Measurements from ENCODE around the gene BOD1L2.
A peak's percentile ranks its signal among the peaks of the same experiment; 100 is the strongest.

BOD1L2 gene

DNA sequence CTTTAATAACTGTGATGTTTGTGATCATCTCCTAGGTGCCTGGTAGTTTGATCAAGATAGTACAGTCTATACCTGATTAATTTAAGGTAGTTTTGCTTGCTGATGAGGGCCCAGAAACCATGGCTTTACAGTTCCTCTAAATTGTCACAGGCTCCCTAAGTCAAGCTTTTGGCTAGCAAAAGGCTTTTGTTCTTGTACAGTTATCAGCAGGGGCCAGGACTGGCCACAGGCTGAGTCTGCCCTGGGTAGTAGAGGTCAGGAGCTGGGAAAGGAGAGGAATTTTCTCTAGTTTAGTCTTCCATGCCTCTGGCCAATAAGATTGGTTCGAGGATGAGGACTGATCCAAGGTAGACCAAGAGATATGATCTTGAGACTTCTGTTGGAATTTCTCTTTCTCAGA lies 3.6 kb upstream of the BOD1L2 start:
- DNase-seq (ENCODE audit: low read depth in 1 of 2, low spot score in 1 of 2): no peak
- no peak overlapping the region for H3K27ac ChIP-seq (replicated peaks)
- TF ChIP-seq, protein P1, sequence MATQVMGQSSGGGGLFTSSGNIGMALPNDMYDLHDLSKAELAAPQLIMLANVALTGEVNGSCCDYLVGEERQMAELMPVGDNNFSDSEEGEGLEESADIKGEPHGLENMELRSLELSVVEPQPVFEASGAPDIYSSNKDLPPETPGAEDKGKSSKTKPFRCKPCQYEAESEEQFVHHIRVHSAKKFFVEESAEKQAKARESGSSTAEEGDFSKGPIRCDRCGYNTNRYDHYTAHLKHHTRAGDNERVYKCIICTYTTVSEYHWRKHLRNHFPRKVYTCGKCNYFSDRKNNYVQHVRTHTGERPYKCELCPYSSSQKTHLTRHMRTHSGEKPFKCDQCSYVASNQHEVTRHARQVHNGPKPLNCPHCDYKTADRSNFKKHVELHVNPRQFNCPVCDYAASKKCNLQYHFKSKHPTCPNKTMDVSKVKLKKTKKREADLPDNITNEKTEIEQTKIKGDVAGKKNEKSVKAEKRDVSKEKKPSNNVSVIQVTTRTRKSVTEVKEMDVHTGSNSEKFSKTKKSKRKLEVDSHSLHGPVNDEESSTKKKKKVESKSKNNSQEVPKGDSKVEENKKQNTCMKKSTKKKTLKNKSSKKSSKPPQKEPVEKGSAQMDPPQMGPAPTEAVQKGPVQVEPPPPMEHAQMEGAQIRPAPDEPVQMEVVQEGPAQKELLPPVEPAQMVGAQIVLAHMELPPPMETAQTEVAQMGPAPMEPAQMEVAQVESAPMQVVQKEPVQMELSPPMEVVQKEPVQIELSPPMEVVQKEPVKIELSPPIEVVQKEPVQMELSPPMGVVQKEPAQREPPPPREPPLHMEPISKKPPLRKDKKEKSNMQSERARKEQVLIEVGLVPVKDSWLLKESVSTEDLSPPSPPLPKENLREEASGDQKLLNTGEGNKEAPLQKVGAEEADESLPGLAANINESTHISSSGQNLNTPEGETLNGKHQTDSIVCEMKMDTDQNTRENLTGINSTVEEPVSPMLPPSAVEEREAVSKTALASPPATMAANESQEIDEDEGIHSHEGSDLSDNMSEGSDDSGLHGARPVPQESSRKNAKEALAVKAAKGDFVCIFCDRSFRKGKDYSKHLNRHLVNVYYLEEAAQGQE (IDR thresholded peaks at IDR 0.05; ENCODE audit: insufficient replicate concordance, low read depth): no peak
- no peak for TF ChIP-seq POLR2AphosphoS5 (IDR thresholded peaks at IDR 0.05; ENCODE audit: low read depth)
- TF ChIP-seq, protein P2, sequence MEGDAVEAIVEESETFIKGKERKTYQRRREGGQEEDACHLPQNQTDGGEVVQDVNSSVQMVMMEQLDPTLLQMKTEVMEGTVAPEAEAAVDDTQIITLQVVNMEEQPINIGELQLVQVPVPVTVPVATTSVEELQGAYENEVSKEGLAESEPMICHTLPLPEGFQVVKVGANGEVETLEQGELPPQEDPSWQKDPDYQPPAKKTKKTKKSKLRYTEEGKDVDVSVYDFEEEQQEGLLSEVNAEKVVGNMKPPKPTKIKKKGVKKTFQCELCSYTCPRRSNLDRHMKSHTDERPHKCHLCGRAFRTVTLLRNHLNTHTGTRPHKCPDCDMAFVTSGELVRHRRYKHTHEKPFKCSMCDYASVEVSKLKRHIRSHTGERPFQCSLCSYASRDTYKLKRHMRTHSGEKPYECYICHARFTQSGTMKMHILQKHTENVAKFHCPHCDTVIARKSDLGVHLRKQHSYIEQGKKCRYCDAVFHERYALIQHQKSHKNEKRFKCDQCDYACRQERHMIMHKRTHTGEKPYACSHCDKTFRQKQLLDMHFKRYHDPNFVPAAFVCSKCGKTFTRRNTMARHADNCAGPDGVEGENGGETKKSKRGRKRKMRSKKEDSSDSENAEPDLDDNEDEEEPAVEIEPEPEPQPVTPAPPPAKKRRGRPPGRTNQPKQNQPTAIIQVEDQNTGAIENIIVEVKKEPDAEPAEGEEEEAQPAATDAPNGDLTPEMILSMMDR (IDR thresholded peaks at IDR 0.05; ENCODE audit: insufficient read depth, low read length): no peak
- no peak for TF ChIP-seq SPI1 (IDR thresholded peaks at IDR 0.05; ENCODE audit: borderline replicate concordance, low read depth)
- TF ChIP-seq GABPA (IDR thresholded peaks at IDR 0.05; ENCODE audit: low read depth): no peak
- peaks cover 10% of the 10 kb centered on the region for H3K27me3 ChIP-seq (ENCODE audit: insufficient read depth, poor library complexity, severe bottlenecking)
- H3K4me3 ChIP-seq (replicated peaks; ENCODE audit: insufficient read depth, low read length): no peak overlapping the region

DNA sequence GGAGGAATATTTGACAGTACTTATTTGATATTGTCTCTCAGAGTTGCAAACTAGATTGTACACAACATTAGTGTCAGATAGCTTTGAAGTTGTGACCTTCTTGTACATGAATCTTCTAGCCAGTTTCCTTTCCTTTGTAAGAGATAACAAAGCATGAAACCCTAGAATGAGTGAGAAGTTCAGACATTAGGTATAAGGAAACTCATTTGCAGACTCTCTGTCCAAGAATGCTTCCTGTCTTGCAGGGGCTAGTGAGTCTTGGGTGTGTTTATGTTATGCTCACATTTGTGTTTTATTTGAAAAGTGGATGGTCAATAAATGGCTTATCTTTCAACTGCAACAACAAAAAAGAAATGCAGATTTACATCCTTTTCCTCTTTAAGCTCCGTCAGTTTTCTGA lies 1.4 kb downstream of the BOD1L2 start:
- no peak for DNase-seq (ENCODE audit: low read depth in 1 of 2, low spot score in 1 of 2)
- H3K4me3 ChIP-seq (replicated peaks; ENCODE audit: insufficient read depth, low read length): no peak overlapping the region
- TF ChIP-seq POLR2AphosphoS5 (IDR thresholded peaks at IDR 0.05; ENCODE audit: low read depth): no peak
- TF ChIP-seq SPI1 (IDR thresholded peaks at IDR 0.05; ENCODE audit: borderline replicate concordance, low read depth): no peak
- no peak for TF ChIP-seq GABPA (IDR thresholded peaks at IDR 0.05; ENCODE audit: low read depth)
- TF ChIP-seq, protein P1 (IDR thresholded peaks at IDR 0.05; ENCODE audit: insufficient replicate concordance, low read depth): no peak
- TF ChIP-seq, protein P2 (IDR thresholded peaks at IDR 0.05; ENCODE audit: insufficient read depth, low read length): no peak
- H3K27me3 ChIP-seq (ENCODE audit: insufficient read depth, poor library complexity, severe bottlenecking): peaks cover 26% of the 10 kb centered on the region
- no peak overlapping the region for H3K27ac ChIP-seq (replicated peaks)

DNA sequence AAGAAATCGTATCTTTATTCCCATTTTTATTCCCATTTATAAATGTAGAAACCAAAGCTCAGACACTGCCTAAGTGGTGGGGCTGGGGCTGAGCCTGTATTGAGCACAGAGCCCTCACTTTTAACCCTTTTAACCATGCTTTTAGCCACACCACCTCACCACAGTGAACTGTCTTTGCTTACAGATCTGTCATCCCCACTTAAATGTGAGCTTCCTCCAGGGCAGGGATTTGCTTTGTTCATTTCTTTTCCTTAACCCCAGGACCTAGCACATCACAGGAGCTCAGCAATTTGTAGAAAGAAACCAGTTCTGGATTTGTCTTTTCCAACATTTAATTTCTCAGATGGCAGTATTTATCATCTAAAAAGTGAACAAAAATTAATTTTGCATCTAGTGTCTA lies 2.2 kb downstream of the BOD1L2 start:
- H3K27ac ChIP-seq (replicated peaks): no peak overlapping the region
- no peak for DNase-seq (ENCODE audit: low read depth in 1 of 2, low spot score in 1 of 2)
- peaks cover 25% of the 10 kb centered on the region for H3K27me3 ChIP-seq (ENCODE audit: insufficient read depth, poor library complexity, severe bottlenecking)
- no peak overlapping the region for H3K4me3 ChIP-seq (replicated peaks; ENCODE audit: insufficient read depth, low read length)
- no peak for TF ChIP-seq POLR2AphosphoS5 (IDR thresholded peaks at IDR 0.05; ENCODE audit: low read depth)

DNA sequence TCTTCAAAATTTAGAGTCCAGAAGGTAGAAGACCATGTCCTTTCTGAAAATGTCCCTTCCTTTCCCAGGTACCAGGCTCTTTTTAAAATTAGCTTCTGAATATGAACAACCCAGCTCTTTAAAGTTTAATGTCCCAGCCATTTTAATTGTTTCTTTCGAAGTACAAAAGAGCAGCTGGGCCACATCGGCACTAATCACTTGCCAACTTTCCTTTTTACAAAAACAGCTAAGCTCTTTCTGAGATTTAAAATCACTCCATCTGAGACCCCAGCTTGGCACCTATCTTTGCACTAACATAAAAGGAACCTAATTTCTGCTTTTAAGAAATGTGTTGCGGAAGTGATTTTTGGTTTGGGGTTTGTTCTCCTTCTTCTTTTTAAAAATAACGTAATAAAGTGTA lies 2.6 kb downstream of the BOD1L2 start:
- DNase-seq (ENCODE audit: low read depth in 1 of 2, low spot score in 1 of 2): no peak
- peaks cover 25% of the 10 kb centered on the region for H3K27me3 ChIP-seq (ENCODE audit: insufficient read depth, poor library complexity, severe bottlenecking)
- H3K27ac ChIP-seq (replicated peaks): no peak overlapping the region
- TF ChIP-seq, protein P1 (IDR thresholded peaks at IDR 0.05; ENCODE audit: insufficient replicate concordance, low read depth): no peak
- TF ChIP-seq SPI1 (IDR thresholded peaks at IDR 0.05; ENCODE audit: borderline replicate concordance, low read depth): peak; percentile 48; the same call in 1 of the 2 replicates
- no peak overlapping the region for H3K4me3 ChIP-seq (replicated peaks; ENCODE audit: insufficient read depth, low read length)

Data from HL-60 (cell line).